ENCODE measurements around the gene MYO7A.

MYO7A gene

GRCh38 chr11:77085652-77086051 is 42.4 kb upstream of the MYO7A start:
- Histone ChIP-seq H3K9ac (no peak overlapping the region), H3K27me3 (no peaks in the 10 kb centered on the region), H3K27ac (no peak overlapping the region), H3K36me3 (no peaks in the 10 kb centered on the region), H4K20me1 (peaks cover 7% of the 10 kb centered on the region; the same call in 1 of the 2 replicates), H3K4me3 (no peak overlapping the region), H3K4me2 (peak overlapping the region; percentile 27; the same call in 1 of the 2 replicates), H3K4me1 (peaks cover 69% of the 10 kb centered on the region), H3K9me3 (no peaks in the 10 kb centered on the region)
- no peak for TF ChIP-seq Cebpa-rat (IDR thresholded peaks at IDR 0.05)

DNA sequence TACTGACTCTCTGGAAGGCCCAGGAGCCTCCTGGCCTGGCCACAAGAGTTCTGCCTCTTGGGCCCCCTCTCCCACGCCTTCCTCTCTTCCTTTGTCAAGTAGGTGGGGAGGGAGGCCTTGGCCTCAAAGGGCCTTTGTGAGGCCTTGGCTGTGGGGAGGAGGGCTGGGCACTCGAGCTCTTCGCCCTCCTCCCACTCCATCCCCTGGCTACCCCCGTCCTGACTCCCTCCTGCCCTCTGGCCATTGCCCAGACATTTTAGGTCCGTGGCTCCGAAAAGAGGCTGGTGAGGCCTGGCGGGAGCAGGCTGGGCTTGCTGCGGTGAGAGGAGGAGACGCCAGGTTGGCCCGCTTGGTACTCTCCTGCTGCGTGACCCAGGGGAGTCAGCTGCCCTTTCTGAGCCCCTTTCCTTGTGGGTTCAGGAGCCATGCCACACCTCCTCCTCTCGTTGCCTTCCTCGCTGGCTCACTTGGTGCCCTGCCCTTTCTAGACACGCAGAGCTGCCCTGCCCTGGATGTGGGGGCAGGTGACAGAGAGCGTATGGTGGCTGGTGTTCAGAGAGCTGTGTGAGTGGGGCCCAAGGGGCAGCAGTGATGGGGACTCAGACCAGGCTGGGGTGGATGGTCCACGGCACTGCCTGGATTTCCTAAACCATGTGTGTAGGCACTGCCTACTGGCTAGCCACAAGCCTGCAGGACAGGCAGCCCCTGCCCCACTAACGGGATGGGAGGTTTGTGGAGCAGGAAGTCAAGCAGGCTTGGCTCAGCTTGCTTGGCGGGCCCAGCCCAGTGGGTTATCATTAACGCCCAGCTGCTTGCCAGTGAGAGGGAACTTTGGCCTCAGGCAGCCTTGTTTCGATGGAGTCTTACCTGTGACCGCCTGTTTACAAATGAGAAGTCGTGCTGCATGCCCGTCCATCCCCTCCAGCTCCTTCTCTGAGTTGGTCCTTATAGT is 41.2 kb upstream of the MYO7A start:
- Histone ChIP-seq H3K27me3 (no peaks in the 10 kb centered on the region), H3K36me3 (no peaks in the 10 kb centered on the region), H3K4me1 (peaks cover 69% of the 10 kb centered on the region), H3K4me2 (peak overlapping the region; percentile 27), H3K9ac (peak overlapping the region; percentile 43; the same call in 1 of the 2 replicates), H3K27ac (peak overlapping the region; percentile 52; the same call in 1 of the 2 replicates), H3K9me3 (no peaks in the 10 kb centered on the region), H4K20me1 (peaks cover 12% of the 10 kb centered on the region; the same call in 1 of the 2 replicates), H3K4me3 (no peak overlapping the region)
- TF ChIP-seq Cebpa-rat (IDR thresholded peaks at IDR 0.05): no peak

GRCh38 chr11:77087723-77088225 is 40.3 kb upstream of the MYO7A start:
- TF ChIP-seq Cebpa-rat (IDR thresholded peaks at IDR 0.05): no peak

GRCh38 chr11:77088236-77089003 is 39.6 kb upstream of the MYO7A start:
- H3K9ac ChIP-seq: no peak overlapping the region
- H3K4me1 ChIP-seq: peaks cover 63% of the 10 kb centered on the region
- H3K27ac ChIP-seq: no peak overlapping the region
- no peak overlapping the region for H3K4me3 ChIP-seq
- H3K4me2 ChIP-seq: no peak overlapping the region
- H4K20me1 ChIP-seq: peaks cover 12% of the 10 kb centered on the region; the same call in 1 of the 2 replicates
- H3K36me3 ChIP-seq: no peaks in the 10 kb centered on the region
- no peak for TF ChIP-seq Cebpa-rat (IDR thresholded peaks at IDR 0.05)
- H3K27me3 ChIP-seq: no peaks in the 10 kb centered on the region
- H3K9me3 ChIP-seq: no peaks in the 10 kb centered on the region

More at GRCh38 chr11:77087723-77088225, 40.3 kb upstream of the MYO7A start:
- no peaks in the 10 kb centered on the region for H3K27me3 ChIP-seq
- peaks cover 12% of the 10 kb centered on the region; the same call in 1 of the 2 replicates for H4K20me1 ChIP-seq
- no peak overlapping the region for H3K9ac ChIP-seq
- H3K36me3 ChIP-seq: no peaks in the 10 kb centered on the region
- no peak overlapping the region for H3K27ac ChIP-seq
- no peaks in the 10 kb centered on the region for H3K9me3 ChIP-seq
- H3K4me2 ChIP-seq: no peak overlapping the region
- no peak overlapping the region for H3K4me3 ChIP-seq
- H3K4me1 ChIP-seq: peaks cover 69% of the 10 kb centered on the region

- no peak overlapping the region for H3K4me3 ChIP-seq
- H3K4me1 ChIP-seq: peaks cover 56% of the 10 kb centered on the region
- H3K27ac ChIP-seq: no peak overlapping the region
- no peaks in the 10 kb centered on the region for H3K9me3 ChIP-seq
- H3K36me3 ChIP-seq: no peaks in the 10 kb centered on the region
- peaks cover 12% of the 10 kb centered on the region; the same call in 1 of the 2 replicates for H4K20me1 ChIP-seq
- H3K27me3 ChIP-seq: no peaks in the 10 kb centered on the region
- no peak overlapping the region for H3K4me2 ChIP-seq
- H3K9ac ChIP-seq: no peak overlapping the region
- no peak for TF ChIP-seq Cebpa-rat (IDR thresholded peaks at IDR 0.05)
Measured at GRCh38 chr11:77089004-77089545, 39.0 kb upstream of the MYO7A start.

- peaks cover 47% of the 10 kb centered on the region for H3K4me1 ChIP-seq
- no peak overlapping the region for H3K4me3 ChIP-seq
- H3K27ac ChIP-seq: no peak overlapping the region
- no peaks in the 10 kb centered on the region for H3K9me3 ChIP-seq
- H3K9ac ChIP-seq: no peak overlapping the region
- H3K36me3 ChIP-seq: no peaks in the 10 kb centered on the region
- no peak overlapping the region for H3K4me2 ChIP-seq
- TF ChIP-seq Cebpa-rat (IDR thresholded peaks at IDR 0.05): no peak
- H3K27me3 ChIP-seq: no peaks in the 10 kb centered on the region
- H4K20me1 ChIP-seq: peaks cover 12% of the 10 kb centered on the region; the same call in 1 of the 2 replicates
Measured at GRCh38 chr11:77090046-77090372, 38.0 kb upstream of the MYO7A start.

DNA sequence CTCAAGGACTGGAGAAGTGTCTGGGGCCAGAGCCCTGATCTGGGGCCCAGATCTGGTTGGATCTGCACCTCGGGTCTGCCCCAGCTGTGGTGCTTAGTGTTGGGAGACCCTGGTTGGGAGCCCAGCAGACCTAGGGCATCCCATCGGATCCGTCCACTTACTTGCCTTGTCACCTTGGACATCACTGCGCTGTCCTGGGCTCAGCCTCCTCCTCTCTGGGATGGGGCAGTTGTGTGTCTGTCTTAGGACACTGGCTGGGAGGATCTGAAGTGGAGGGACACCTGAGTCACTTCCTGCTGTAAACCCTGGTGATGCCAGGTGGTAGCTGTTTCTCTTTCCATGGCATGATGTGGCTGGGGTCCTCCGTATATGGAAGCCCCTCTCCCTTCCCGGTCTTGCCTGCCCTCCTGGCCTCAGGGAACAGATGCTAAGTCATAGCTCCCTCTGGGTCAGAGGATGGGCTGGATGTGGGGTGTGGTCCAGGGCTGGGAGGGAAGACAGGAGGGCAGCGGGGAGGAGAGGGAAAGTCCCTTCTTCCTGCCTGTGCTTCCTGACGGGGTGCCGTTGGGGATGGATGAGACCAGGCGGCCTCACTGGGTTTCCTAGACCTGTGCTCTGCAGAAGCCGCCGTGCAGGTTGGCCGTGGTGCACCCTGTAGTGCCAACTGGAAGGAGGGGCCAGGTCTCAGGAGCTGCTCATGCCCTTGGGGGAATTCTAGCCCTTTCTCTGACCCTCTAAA is 37.5 kb upstream of the MYO7A start:
- Histone ChIP-seq H3K27me3 (no peaks in the 10 kb centered on the region), H3K4me1 (peaks cover 45% of the 10 kb centered on the region), H3K4me2 (peak overlapping the region; percentile 67), H4K20me1 (peaks cover 12% of the 10 kb centered on the region; the same call in 1 of the 2 replicates), H3K27ac (no peak overlapping the region), H3K4me3 (no peak overlapping the region), H3K9ac (no peak overlapping the region), H3K36me3 (no peaks in the 10 kb centered on the region), H3K9me3 (no peaks in the 10 kb centered on the region)
- no peak for TF ChIP-seq Cebpa-rat (IDR thresholded peaks at IDR 0.05)

DNA sequence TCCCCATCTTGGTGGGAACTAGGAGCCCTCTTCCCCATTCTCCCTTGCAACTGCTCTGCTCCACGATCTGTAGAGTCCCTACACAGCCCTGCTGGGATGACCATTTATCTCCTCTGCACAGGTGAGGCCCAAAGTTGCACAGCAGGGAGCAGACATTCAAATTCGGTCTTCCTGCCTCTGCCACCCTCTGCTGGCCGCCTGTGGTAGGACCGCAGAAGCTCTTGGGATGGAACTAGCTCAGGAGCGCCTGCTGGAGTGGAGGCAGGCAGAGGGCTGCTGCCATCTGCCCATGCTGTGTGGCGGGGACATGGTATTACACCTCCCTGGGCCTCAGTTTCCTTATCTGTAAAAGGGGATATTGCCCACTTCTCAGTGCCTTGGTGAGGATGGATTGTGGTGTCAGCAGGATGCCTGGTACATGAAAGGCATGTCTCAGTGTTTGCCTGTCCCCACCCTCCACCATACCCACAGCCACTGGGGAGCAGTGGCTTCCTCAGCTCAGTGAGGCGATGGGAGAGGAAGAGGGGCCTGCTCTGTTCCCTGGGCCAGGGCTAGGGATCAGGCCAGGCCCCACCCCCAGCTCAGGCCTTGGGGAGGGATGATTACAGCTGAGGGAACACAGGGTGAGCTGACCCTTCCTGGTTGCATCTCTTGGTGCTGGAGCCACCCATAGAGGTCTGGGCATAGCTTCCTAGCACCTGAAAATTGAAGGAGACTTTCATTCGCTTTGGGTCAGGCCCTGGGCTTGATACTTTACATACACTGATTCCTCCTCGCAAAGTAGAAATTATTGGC is 36.7 kb upstream of the MYO7A start:
- Histone ChIP-seq H4K20me1 (peaks cover 12% of the 10 kb centered on the region; the same call in 1 of the 2 replicates), H3K4me2 (peak overlapping the region; percentile 67), H3K9ac (0 out of 2 replicates have a peak overlapping the region, but pooled peaks have one; percentile 5), H3K27ac (0 out of 2 replicates have a peak overlapping the region, but pooled peaks have one; percentile 33), H3K36me3 (no peaks in the 10 kb centered on the region), H3K27me3 (no peaks in the 10 kb centered on the region), H3K9me3 (no peaks in the 10 kb centered on the region), H3K4me1 (peaks cover 38% of the 10 kb centered on the region), H3K4me3 (no peak overlapping the region)
- no peak for TF ChIP-seq Cebpa-rat (IDR thresholded peaks at IDR 0.05)

Measured in BLaER1 (cell line).